IMR-90 (cell line): ENCODE measurements around the gene HOXD13. TPM values are rescaled to one million over a fixed set of nuclear protein-coding genes. Genes with fewer than 3 reads are reported as not detected.

Experiments
- ATAC-seq: fragments of 200-7000 bp; cut with Tn5 transposase; 2 replicates; pipeline ENCODE4 v1.9.1; 2020; ENCODE audit warnings: low read depth, mild to moderate bottlenecking, moderate library complexity
- BruUV-seq: library from RNA; stranded (reverse); fragments of 400-500 nt; replicated peaks from 2 replicates; lab custom pipeline; 2021; lab: Mats Ljungman, UMichigan
- CTCF ChIA-PET: fragments of 300-600 bp; formaldehyde crosslinking; extraction: SDS; loops from one replicate; lab custom pipeline; 2021; ENCODE audit warnings: antibody characterized with exemption; lab: Yijun Ruan, JAX
- POLR2A ChIA-PET: fragments of 300-600 bp; sonication (Branson Sonifier 250); formaldehyde crosslinking; loops from one replicate; lab custom pipeline; 2022; ENCODE audit warnings: antibody characterized with exemption; ENCODE audit not compliant: unreplicated experiment; lab: Charles Lee
- DNase-seq: peaks from one replicate; pipeline ENCODE4 v3.0.0; 2013
- H2AFZ ChIP-seq: replicated peaks from 2 replicates; pipeline ENCODE3; 2013; ENCODE audit warnings: low read length, mild to moderate bottlenecking; ENCODE audit not compliant: poor library complexity
- H2AK5ac ChIP-seq: 2 replicates; pipeline ENCODE4 v1.6.1; 2013; ENCODE audit warnings: low read depth, low read length, inconsistent platforms
- H2AK9ac ChIP-seq: replicated peaks from 2 replicates; pipeline ENCODE3; 2013; ENCODE audit warnings: mild to moderate bottlenecking, low read depth, low read length, moderate library complexity; ENCODE audit not compliant: poor library complexity
- H2BK120ac ChIP-seq: 2 replicates; pipeline ENCODE4 v1.6.1; 2013; ENCODE audit warnings: low read depth, low read length, inconsistent platforms
- H2BK15ac ChIP-seq: 3 replicates; pipeline ENCODE4 v1.6.1; 2013; ENCODE audit warnings: low read depth, low read length, inconsistent platforms
- H2BK20ac ChIP-seq: 2 replicates; pipeline ENCODE4 v1.6.1; 2013; ENCODE audit warnings: low read depth, mild to moderate bottlenecking, inconsistent platforms, low read length, moderate library complexity
- H2BK5ac ChIP-seq: 2 replicates; pipeline ENCODE4 v1.6.1; 2013; ENCODE audit warnings: mild to moderate bottlenecking, low read depth, low read length, inconsistent platforms; ENCODE audit not compliant: poor library complexity, severe bottlenecking
- H3K14ac ChIP-seq: replicated peaks from 2 replicates; pipeline ENCODE4 v1.6.1; 2013; ENCODE audit warnings: low read depth, low read length, inconsistent platforms
- H3K18ac ChIP-seq: 2 replicates; pipeline ENCODE4 v1.6.1; 2013; ENCODE audit warnings: low read depth, low read length, control low read depth
- H3K23ac ChIP-seq: 2 replicates; pipeline ENCODE4 v1.6.1; 2013; ENCODE audit warnings: low read depth, low read length, inconsistent platforms
- H3K27ac ChIP-seq: 2 replicates; pipeline ENCODE4 v1.5.1; 2013; ENCODE audit warnings: mild to moderate bottlenecking, control low read depth, low read length; ENCODE audit not compliant: insufficient read depth
- H3K27me3 ChIP-seq: 2 replicates; pipeline ENCODE4 v1.6.1; 2013; ENCODE audit warnings: low read length; ENCODE audit not compliant: control insufficient read depth, insufficient read depth
- H3K36me3 ChIP-seq: 2 replicates; pipeline ENCODE4 v1.6.1; 2013; ENCODE audit warnings: low read length, mixed read lengths; ENCODE audit not compliant: control insufficient read depth, insufficient read depth
- H3K4ac ChIP-seq: 2 replicates; pipeline ENCODE4 v1.6.1; 2013; ENCODE audit warnings: low read depth, low read length, inconsistent platforms
- H3K4me1 ChIP-seq: 2 replicates; pipeline ENCODE4 v1.6.1; 2013; ENCODE audit warnings: low read length, mixed read lengths; ENCODE audit not compliant: control insufficient read depth, insufficient read depth
- H3K4me2 ChIP-seq: 2 replicates; pipeline ENCODE4 v1.6.1; 2013; ENCODE audit warnings: low read depth, mild to moderate bottlenecking, control low read depth, low read length, moderate library complexity
- H3K4me3 ChIP-seq: 2 replicates; pipeline ENCODE4 v1.5.1; 2013; ENCODE audit warnings: low read depth, mild to moderate bottlenecking, control low read depth, low read length, moderate library complexity; ENCODE audit not compliant: insufficient read depth
- H3K56ac ChIP-seq: 2 replicates; pipeline ENCODE4 v1.6.1; 2013; ENCODE audit warnings: low read length, inconsistent platforms; ENCODE audit not compliant: insufficient read depth; ENCODE audit errors: extremely low read depth
- H3K79me1 ChIP-seq, 2 experiments: 2 replicates each; pipeline ENCODE4 v1.6.1; 2013; ENCODE audit warnings: low read length in 2 of 2, inconsistent platforms in 1 of 2, low read depth in 1 of 2
- H3K9ac ChIP-seq: 2 replicates; pipeline ENCODE4 v1.6.1; 2013; ENCODE audit warnings: low read depth, low read length, control low read depth
- H3K9me1 ChIP-seq: 2 replicates; pipeline ENCODE4 v1.6.1; 2013; ENCODE audit warnings: low read length, inconsistent platforms; ENCODE audit not compliant: insufficient read depth
- H3K9me3 ChIP-seq: 2 replicates; pipeline ENCODE4 v1.6.1; 2013; ENCODE audit warnings: low read length; ENCODE audit not compliant: control insufficient read depth, insufficient read depth
- H4K20me1 ChIP-seq: 2 replicates; pipeline ENCODE4 v1.6.1; 2013; ENCODE audit warnings: low read length, inconsistent platforms; ENCODE audit not compliant: insufficient read depth
- H4K5ac ChIP-seq: 2 replicates; pipeline ENCODE4 v1.6.1; 2013; ENCODE audit warnings: mild to moderate bottlenecking, low read depth, low read length, control low read depth
- H4K8ac ChIP-seq, 2 experiments: 2 replicates each; pipeline ENCODE4 v1.6.1; 2013; ENCODE audit warnings: low read depth in 2 of 2, low read length in 2 of 2, control low read depth in 1 of 2, inconsistent platforms in 1 of 2
- H4K91ac ChIP-seq: 2 replicates; pipeline ENCODE4 v1.6.1; 2013; ENCODE audit warnings: low read depth, low read length, inconsistent platforms; ENCODE audit not compliant: insufficient read depth
- BHLHE40 ChIP-seq: fragments of 150-350 bp; IDR thresholded peaks from 2 replicates; pipeline ENCODE4 v1.6.1; 2016; ENCODE audit warnings: mild to moderate bottlenecking, low read depth, low read length
- CEBPB ChIP-seq: IDR thresholded peaks from 2 replicates; pipeline ENCODE4 v1.6.1; 2012; ENCODE audit warnings: low read depth, low read length, improper control_type of control experiment
- CHD1 ChIP-seq: IDR thresholded peaks from 2 replicates; pipeline ENCODE4 v1.6.1; 2012; ENCODE audit warnings: low read depth, low read length, improper control_type of control experiment
- CTCF ChIP-seq: conservative IDR thresholded peaks from 2 replicates; pipeline ENCODE4 v1.5.1; 2012; ENCODE audit warnings: mild to moderate bottlenecking, low read depth, low read length, improper control_type of control experiment
- FOS ChIP-seq: fragments of 150-350 bp; IDR thresholded peaks from 2 replicates; pipeline ENCODE4 v1.6.1; 2016; ENCODE audit warnings: low read depth, low read length
- MAZ ChIP-seq: IDR thresholded peaks from 2 replicates; pipeline ENCODE4 v1.6.1; 2012; ENCODE audit warnings: low read depth, mild to moderate bottlenecking, low read length, improper control_type of control experiment, moderate library complexity, borderline replicate concordance
- MXI1 ChIP-seq: IDR thresholded peaks from 2 replicates; pipeline ENCODE4 v1.6.1; 2012; ENCODE audit warnings: low read depth, mild to moderate bottlenecking, low read length, moderate library complexity, borderline replicate concordance
- POLR2A ChIP-seq: IDR thresholded peaks from 2 replicates; pipeline ENCODE4 v1.6.1; 2012; ENCODE audit warnings: mild to moderate bottlenecking, low read depth, low read length
- RAD21 ChIP-seq: IDR thresholded peaks from 2 replicates; pipeline ENCODE4 v1.6.1; 2012; ENCODE audit warnings: low read length, improper control_type of control experiment
- RCOR1 ChIP-seq: IDR thresholded peaks from 2 replicates; pipeline ENCODE4 v1.6.1; 2012; ENCODE audit warnings: mild to moderate bottlenecking, low read length, improper control_type of control experiment; ENCODE audit not compliant: insufficient replicate concordance
- RFX5 ChIP-seq: IDR thresholded peaks from 2 replicates; pipeline ENCODE4 v1.8.0; 2012; ENCODE audit warnings: low read depth, mild to moderate bottlenecking, low read length, moderate library complexity
- SMC3 ChIP-seq: fragments of 150-350 bp; IDR thresholded peaks from 2 replicates; pipeline ENCODE4 v1.6.1; 2016; ENCODE audit warnings: low read depth, mild to moderate bottlenecking, antibody characterized with exemption, low read length, moderate library complexity
- WGBS, 2 experiments: methylation state at CpG; one replicate each; pipeline versions ENCODE4 v1.1.5 to v1.1.7; 2013; ENCODE audit warnings: missing lambda C conversion rate in 2 of 2; ENCODE audit not compliant: insufficient read length in 1 of 2; ENCODE audit errors: extremely low coverage in 2 of 2; 5-methylcytosine and 5-hydroxymethylcytosine counted together
- dilution Hi-C: fragments of 300-500 bp; cut with HindIII; formaldehyde crosslinking; loops from one replicate; pipeline ENCODE4 v1.14.3; 2018; ENCODE audit warnings: low sequenced_read_pairs; ENCODE audit not compliant: unreplicated experiment
- in situ Hi-C: fragments of 300-500 bp; cut with MboI; formaldehyde crosslinking; loops from 3 replicates; pipeline ENCODE4 v1.14.3; 2019; ENCODE audit warnings: low sequenced_read_pairs, inconsistent platforms, mixed read lengths
- intact Hi-C: fragments of 100-400 bp; cut with micrococcal nuclease; formaldehyde crosslinking; loops from 2 replicates; pipeline ENCODE4 v1.10.0; 2022
- polyA plus RNA-seq, 3 experiments: library from polyadenylated mRNA; depleted of rRNA; stranded (reverse); fragments of >200 nt; gene quantifications; 2 replicates each; pipeline ENCODE4 v1.2.3, GENCODE V29; 2012; ENCODE audit warnings: low replicate concordance in 1 of 3
- total RNA-seq: library from RNA; depleted of rRNA; stranded (reverse); fragments of >200 nt; gene quantifications from 2 replicates; pipeline ENCODE4 v1.2.3, GENCODE V29; 2012
- TF ChIP-seq, protein P1 (sequence below): fragments of 150-350 bp; IDR thresholded peaks from 2 replicates; pipeline ENCODE4 v1.6.1; 2016; ENCODE audit warnings: low read depth, mild to moderate bottlenecking, low read length, moderate library complexity, borderline replicate concordance

HOXD13 gene
- total and polyA plus RNA-seq, 2 of the 4 experiments (the other 2 are of a cell fraction): not detected

GRCh38 chr2:176078541-176079284, 13.8 kb upstream of the HOXD13 start (continued):
- TF ChIP-seq FOS: no peak

- Histone ChIP-seq H4K91ac (no peak overlapping the region), H3K18ac (no peak overlapping the region), H4K5ac (no peak overlapping the region), H3K56ac (no peak overlapping the region), H2BK20ac (no peak overlapping the region), H3K27me3 (peaks cover 85% of the 10 kb centered on the region), H3K9me1 (no peaks in the 10 kb centered on the region), H2AK5ac (no peak overlapping the region), H2AFZ (peak overlapping the region; percentile 44), H2BK120ac (no peak overlapping the region), H2AK9ac (no peak overlapping the region), H3K14ac (no peak overlapping the region), H3K27ac (no peak overlapping the region), H3K4me1 (peaks cover 1% of the 10 kb centered on the region), H3K9me3 (peaks cover 23% of the 10 kb centered on the region), H3K4me3 (no peak overlapping the region), H2BK15ac (no peak overlapping the region), H3K4me2 (peak overlapping the region; percentile 32; the same call in 1 of the 2 replicates), H3K23ac (no peak overlapping the region), H3K36me3 (no peaks in the 10 kb centered on the region), H4K20me1 (peaks cover 3% of the 10 kb centered on the region; the same call in 1 of the 2 replicates), H4K8ac (no peak overlapping the region), H3K79me1 (no peaks in the 10 kb centered on the region), H3K9ac (no peak overlapping the region), H2BK5ac (no peak overlapping the region), H3K4ac (no peak overlapping the region)
- dilution Hi-C loops: no loop called here
- 2% methylated on average over 19 of the region's 30 CpGs; no CpG with 5 or more reads in 1 of the 2 experiments for WGBS, 2 experiments
- intact Hi-C loops: no loop called here
- ATAC-seq (no peak), DNase-seq (no peak)
- POLR2A ChIA-PET: no interaction called here
- CTCF ChIA-PET: interaction anchor here (1.0 kb wide), 1 partner anchor 389 kb away, joined by 3 read pairs; no protein-coding TSS in a partner anchor
- in situ Hi-C loops: loop anchor here (25.0 kb wide), 2 partner anchors 1042 to 1342 kb away; no protein-coding TSS in a partner anchor
- BruUV-seq: no TSS peak
- TF ChIP-seq, protein P1, sequence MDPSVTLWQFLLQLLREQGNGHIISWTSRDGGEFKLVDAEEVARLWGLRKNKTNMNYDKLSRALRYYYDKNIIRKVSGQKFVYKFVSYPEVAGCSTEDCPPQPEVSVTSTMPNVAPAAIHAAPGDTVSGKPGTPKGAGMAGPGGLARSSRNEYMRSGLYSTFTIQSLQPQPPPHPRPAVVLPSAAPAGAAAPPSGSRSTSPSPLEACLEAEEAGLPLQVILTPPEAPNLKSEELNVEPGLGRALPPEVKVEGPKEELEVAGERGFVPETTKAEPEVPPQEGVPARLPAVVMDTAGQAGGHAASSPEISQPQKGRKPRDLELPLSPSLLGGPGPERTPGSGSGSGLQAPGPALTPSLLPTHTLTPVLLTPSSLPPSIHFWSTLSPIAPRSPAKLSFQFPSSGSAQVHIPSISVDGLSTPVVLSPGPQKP: no peak
- TF ChIP-seq MAZ (no peak), RAD21 (no peak), CEBPB (no peak), SMC3 (no peak), CHD1 (no peak), BHLHE40 (no peak), FOS (no peak), RFX5 (no peak), RCOR1 (no peak), CTCF (no peak), MXI1 (no peak), POLR2A (no peak)
These were observed 13.2 kb upstream of the HOXD13 start for GRCh38 chr2:176079285-176079830.
